ENCODE results near the gene OGFOD3.

The OGFOD3 gene

DNA sequence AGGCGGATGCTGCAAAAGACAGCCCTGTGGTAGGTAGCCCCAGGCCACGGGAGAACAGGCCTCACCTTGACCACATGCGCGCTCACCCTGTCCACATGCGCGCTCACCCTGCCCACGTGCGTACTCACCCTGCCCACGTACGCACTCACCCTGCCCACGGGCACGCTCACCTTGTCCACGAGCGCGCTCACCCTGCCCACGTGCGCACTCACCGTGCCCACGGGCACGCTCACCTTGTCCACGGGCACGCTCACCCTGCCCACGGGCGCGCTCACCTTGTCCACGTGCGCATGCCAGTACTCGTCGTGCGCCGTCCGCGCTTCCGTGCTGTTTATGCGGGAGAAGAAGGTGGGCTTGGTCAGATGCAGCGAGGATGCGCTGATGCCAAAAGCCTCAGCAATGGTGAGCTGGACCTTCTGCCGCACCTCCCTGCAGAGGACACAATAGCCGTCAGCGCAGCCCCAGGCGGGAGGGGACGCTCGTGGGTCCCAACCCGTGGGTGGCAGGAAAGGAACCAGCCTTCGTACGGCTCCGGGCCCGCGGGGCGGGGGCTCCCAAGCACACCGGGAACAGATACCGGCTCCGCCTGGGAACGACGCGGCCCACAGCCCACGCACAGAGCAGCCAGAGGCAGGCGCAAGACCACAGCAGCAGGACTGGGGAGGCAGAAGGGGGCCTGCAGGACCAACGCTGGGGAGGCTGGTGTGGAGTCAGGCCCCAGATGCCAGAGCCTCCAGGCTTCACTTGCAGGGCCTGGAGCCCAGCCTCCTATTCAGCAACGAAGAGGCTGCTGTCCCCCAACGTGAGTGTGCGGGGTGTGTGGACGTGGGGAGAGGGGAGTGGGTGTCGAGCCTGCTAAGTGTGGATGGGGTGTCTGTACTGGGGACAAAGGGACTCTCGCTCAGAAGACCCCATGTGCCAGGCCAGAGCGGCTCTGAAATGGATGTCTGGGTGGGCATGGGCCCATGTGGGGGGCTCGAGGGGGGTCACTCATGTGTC is 14.4 kb downstream of the OGFOD3 start:
- no peak for DNase-seq

DNA sequence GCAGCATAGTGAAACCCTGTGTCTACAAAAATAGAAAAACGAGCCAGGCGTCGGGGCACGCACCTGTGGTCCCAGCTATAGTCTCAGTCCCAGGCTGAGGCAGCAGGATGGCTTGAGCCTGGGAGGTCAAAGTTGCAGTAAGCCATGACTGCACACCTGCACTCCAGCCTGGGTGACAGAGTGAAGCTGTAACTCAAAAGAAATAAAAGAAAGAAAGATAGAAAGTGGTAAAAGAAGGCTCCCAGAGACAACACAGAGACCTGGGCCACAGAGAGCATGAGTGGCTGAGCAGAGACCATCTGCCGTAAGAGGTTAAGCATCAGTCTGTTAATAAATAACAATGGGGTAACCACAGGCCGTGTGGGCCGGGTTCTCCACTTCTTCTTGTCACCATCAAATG is 15.5 kb downstream of the OGFOD3 start:
- no peak for DNase-seq

DNA sequence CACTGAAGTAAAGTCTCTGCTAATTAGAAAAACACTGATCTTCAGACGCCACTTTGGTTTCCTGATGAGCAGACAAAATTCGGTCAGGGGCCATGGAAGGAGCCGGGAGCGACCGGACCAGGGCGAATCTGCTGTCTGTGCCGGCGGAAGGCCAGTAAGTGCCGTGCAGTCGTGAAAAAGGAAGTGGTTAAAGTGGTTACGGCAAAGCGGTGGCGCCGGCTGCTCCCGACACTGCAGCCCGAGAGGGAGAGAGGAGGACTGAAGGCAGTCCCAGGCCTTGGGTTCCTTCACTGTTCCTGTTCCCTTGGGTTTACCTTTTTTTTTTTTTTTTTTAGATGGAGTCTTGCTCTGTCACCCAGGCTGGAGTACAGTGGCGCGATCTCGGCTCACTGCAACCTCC is 17.6 kb downstream of the OGFOD3 start:
- DNase-seq = peak; percentile 26

DNA sequence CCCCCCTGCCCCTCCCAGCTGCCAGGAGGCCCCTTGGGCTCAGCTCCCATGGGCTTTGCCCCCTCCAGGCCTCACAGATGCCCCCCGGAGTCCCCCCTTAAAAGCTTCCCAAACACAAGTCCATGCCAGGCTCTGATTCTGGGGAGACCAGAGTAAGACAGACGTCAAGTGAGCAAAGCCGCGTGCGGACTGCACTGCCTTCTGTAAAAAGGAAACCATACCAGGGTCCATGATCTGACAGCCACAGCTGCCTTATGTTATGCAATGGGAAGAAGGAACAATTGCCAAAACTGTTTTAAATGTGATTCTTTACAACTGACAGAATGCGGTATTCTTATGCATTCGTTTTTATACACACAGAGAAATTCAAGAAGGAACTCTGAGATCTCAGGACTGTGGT is 18.2 kb downstream of the OGFOD3 start:
- DNase-seq = peak; percentile 52

DNA sequence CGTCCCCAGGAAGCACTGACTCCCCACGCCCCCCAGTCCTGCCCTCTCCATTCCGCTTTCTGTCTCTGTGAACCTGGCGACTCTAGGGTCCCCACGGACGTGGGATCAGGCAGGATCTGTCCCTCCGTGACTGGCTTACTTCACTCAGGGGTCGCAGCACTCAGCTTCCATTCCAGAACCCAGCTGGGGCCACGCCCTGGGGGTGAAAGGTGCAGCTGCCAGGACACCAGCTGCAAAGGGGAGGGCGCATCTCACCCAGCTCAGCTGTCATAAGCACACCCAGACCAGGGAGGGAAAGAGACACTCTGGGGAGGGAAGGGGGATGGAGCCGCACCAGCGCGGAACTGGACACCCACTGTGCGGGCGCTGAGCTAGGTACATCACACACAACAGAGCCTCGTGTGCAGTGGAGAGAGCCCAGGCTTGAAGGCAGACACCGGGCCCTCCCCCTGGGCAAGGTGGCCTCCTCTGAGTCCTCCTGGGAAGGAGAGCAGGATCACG is 18.7 kb downstream of the OGFOD3 start:
- DNase-seq = no peak

DNA sequence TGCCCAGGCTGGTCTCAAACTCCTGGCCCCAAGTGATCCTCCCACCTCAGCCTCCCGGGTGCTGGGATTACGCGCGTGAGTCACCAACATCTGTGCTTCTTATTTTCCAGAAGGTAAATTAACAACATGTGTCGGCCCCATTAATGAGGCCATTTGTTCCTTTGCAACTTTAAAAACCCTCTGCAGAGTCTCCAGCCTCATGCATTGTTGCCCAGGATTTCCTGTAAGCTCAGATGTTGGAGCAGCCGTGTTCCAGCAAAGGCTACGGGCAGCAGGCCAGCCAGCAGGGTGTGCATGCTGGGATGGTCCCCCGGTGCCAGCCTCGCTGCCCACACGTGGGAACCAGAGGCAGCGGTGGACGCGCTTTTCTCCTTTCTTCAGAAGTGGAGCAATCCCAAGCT is 19.3 kb downstream of the OGFOD3 start:
- DNase-seq = peak; percentile 95

DNA sequence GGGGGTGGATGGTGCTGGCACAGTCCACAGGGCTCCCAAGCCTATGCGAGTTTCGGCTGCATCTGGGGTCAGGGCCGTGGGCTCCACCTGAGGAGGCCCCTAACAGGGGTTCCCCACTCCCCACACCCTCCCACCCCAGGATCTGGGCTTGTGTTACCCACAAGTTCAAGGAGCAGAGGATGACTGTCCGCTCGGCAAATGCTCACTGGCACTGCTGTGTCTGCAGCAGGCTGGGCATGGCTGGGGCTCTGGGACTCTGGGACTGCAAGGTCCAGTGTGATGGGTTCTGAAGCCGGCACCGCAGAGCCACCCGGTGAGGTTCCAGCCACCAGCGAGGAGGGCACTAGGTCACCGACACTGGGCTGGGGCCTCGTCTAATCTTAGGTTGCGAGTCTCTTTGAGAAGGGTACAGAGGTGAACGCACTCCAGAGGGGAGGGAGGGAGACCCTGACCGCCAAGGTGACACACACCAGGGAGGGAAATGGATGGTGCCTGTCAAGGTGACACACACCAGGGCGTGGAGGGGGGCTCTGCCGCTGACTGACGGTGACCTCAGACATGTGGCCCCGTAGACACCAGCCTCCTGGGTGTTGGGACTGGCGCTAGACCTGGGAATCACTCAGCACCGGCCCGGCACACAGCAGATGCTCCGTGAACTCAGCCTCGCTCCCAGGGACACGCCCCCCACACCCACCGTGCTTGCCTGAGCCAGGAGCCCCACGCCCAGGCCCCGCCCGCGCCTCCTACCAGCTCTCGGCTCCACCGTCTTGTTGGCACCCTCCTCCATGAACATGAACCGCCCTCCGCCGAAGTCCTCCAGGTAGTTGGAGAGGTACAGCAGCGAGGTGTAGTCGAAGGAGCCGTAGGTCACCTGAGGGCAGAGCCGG is 20.7 kb downstream of the OGFOD3 start:
- DNase-seq = no peak

DNA sequence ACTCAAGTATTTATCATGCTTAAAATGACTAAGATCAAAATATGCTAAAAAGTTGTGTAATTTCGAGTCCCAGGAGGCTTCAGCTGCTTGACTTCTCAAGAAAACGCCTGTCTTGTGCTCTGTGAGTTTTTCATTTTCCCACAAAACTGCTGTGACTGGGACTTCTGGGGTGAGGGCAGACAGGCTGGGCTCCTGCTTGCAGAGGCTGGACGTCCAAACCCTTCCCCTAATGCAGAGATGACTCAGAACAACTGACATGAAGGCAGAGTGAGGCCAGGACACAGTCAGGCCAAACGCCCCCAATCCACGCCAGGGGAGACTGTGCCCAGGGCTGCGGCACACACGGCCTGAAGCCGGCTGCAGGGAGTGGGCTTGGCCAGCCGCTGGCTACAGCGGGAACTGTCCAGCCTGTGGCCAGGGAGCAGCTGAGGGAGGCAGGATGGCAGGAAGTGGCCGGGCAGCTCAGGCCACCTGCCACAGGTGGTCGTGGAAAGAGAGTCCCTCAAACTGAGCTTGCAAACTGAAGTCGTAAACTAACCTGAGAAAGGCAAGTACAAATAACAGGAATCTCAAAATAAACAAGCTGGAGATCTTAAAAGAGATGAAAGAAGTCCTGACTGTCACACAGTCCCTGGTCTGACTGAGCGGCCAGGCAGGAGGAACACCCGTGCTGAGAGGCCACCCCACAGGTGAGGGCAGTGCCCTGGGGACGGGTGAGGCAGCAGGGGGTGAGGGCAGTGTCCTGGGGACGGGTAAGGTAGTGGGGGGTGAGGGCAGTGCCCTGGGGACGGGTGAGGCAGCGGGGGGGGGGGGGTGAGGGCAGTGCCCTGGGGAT is 21.6 kb downstream of the OGFOD3 start:
- peak; percentile 97 for DNase-seq

DNA sequence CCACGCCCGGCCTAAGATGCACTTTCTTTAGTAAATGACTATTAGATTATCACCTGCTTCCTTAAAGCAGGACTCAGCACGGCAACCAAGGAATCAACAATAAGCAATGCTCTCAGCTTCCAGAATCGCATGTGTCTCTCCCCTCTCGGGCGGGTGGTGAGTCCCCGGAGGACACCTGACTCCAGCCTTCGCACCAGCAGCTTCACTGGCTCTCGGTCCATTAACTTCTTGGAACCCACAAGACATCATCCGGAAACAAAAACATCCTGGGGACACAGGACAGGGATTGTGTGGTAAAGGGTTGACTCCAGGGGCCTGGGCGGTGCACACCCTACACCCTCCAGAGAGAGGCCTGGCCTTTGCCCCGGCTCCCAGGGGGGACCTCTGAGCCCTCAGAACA is 24.1 kb downstream of the OGFOD3 start:
- DNase-seq = no peak

DNA sequence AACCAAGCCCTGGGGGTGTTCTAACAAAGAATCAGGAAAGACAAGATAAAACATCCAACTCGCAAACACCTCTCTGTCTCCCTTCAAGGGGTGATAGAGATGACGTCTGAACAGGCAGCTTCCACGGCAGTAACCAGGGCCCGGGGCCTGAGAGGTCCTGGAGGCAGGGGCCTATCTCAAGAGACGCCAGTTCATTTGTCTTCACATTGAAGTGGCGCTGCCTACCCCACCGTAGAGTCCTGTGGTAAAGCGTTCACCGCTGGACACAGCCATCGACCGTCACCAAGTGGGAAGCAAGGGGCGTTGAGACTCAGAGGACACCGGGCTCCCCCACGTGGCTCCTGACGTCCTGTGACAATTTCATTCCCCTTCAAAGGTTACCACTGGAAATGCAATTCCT is 25.4 kb downstream of the OGFOD3 start:
- no peak for DNase-seq

DNA sequence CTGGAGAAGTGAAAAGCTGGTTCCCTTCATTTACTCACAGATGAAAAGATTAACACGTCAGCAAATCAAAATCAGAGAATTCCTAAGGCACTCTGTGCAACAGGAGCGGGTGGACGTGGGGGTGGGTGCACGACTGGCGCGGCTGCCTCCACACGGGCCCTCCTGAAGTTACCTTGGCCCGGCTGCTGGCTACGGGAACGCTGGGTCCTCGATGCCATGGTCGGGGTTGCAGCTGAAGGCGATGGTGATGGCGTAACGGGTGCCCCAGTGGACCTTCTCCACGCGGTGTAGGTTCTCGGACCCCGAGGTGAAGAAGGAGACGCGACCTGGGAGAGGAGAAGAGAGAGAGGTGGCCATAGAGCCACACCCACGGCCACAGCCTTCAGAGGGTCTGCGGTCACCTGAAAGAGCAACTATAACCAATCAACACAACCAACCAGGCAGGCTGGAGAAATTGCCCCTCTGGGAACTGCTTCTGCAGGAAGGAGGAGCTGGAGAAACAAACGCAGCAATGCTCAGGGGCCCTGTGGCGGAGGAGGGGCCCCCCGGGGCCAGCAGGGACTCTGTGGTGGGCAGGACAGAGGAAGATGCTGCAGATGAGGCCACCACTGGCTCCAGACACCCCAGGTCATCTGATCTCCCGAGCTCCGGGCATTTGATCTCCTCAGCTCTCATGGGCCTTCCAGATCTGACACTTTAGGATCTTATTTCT is 26.0 kb downstream of the OGFOD3 start:
- no peak for DNase-seq

DNA sequence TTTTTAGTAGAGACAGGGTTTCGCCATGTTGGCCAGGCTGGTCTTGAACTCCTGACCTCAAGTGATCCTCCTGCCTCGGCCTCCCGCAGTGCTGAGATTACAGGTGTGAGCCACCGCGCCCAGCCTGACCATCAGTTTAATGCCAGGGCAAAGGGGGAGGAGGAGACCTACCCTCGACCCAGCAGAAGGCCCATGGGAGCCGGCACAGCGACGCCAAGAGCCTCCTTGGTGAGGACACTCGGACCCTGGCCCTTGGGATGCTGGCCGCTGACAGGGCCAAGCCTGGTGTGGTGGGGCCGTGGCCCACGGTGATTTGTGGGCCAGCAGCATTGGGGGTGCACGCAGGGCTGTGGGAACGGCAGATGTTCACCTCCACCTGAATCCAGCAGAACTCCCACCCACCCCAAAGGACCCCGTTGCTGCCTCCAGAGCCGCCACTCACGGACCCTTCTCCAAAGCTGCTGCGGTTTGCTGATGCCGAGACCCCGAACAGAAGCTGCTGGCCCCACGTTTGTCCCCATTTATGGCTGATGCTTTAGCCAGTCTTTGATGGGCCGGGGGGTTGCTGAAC is 26.8 kb downstream of the OGFOD3 start:
- no peak for DNase-seq

DNA sequence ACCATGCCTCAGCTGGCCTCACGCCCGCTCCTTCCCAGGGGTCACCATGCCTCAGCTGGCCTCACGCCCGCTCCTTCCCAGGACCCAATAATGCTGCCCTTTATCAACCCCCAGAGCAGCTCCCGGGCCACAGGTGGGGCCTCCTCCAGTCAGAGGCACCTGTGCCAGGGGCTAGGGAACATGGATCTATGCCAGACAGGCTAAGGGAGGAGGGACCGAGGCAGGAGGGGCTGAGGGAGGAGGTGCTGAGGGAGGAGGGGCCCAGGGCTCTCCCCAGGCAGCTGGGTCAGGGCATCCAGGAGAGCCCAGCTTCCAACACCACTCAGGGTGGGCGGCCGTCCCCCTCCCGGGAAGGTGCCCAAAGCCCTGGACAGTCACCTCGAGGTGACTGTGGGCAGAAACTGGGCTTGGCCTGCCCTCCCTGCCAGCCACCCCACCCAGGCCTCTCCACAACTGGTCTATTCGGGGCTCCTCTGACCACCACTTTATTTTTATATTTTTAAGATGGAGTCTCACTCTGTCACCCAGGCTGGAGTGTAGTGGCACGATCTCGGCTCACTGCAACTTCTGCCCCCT is 27.4 kb downstream of the OGFOD3 start:
- DNase-seq = no peak

DNA sequence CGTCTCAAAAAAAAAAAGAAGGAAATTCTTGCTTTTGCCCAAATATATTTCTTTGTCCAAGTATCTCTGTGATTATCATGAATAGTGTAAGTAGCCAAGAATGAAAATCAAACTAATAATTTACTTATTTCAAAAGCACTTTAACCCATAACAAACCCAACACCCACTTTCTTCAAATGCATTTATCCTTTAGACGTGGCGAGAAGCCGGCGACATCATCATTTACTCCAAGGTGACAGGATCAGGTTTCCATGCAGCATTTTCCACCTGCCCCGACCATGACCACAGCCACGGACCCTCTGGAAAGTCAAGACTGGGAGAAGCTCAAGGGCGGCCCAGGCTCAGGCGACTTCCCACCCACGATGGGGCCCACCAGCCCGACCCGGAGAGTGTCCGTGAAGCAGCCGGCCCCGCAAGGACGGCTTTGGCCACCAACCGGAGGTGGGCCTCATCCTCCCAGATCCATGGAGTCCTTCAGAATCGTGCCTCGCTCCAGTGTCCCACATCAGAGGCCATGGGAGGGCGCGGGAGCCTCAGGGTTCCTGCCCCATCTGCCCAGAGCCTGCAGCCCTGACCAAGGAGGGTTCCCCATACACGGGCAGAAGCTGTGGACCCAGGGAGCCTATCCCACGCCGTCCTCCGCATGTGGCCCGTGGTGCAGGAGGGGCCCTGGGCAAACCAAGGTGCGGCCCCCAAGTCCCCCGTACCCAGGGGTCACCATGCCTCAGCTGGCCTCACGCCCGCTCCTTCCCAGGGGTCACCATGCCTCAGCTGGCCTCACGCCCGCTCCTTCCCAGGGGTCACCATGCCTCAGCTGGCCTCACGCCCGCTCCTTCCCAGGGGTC is 28.1 kb downstream of the OGFOD3 start:
- DNase-seq = no peak

DNA sequence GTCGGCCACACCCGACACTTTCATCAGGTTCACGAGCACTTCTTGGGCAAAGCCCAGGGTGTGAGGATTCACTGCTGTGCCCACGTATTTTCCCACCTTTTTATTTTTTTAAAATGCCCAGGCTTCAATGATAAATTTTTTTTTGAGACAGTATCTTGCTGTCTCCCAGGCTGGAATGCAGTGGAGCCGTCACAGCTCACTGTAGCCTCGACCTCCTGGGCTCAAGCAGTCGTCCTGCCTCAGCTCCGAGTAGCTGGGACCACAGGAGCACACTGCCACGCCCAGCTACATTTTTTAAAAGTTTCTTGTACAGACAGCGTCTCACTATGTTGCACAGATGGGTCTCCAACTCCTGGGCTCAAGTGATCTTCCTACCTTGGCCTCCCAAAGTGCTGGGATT is 29.0 kb downstream of the OGFOD3 start:
- no peak for DNase-seq

DNA sequence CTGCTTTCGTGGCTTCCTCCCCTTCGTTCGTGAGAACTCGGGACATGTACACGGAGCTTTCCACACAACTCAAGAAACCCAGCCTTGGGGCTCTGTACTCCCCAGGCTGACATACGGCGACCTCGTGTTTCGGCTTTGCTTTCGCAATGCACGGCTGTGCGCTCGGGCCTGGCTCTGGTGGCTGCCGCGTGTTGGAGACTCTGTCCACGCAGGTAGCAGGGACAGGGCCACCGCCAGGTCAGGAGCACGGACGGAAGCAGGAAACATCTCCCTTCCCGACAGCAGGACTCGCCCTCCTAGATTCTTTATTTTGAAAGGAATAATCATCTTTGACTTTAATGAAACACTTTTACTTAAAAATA is 29.5 kb downstream of the OGFOD3 start:
- no peak for DNase-seq

DNA sequence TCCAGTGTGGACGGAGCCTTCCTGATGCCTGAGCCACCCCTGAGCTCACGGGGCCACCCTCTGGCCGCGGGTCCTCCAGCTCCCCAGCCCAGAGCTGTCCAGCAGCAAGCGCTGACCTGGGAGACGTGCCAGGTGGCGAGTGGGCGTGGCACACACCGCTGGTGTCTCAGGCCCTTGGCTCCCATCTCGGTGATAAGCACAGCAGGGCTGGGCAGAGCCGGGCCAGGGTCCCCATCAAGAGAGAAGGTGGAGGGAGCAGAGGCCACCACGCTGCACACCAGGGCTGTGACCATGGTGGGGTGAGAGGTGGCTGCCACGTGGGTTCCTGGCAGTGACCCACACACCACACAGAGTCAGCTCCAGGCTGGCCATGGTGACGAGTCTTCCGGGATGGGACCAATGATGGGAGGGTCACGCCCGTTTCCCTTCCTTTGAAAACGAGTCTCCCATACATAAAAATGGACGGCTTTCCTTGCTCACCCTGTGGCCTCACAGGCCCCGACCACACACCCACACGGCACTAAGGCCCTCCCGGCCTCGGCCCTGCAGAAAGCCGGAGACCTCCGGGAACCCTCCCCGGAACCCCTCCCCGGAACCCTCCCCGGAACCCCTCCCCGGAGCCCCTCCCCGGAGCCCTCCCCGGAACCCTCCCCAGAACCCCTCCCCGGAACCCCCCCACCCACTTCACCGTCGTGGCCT is 30.0 kb downstream of the OGFOD3 start:
- no peak for DNase-seq

DNA sequence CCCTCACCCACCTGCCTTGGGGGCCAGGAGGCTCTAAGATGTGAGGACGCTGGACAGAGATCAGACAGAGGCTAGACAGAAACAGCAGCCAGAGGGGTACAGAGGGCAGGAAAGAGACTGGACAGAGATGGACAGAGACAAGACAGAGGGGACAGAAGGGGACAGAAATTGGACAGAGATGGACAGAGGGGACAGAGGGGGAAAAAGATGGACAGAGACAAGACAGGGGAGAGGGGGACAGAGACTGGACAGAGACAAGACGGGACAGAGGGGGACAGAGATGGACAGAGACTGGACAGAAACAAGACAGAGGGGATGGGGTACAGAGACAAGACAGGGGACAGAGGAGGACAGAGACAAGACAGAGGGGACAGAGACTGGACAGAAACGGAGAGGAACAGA is 30.7 kb downstream of the OGFOD3 start:
- DNase-seq = no peak

DNA sequence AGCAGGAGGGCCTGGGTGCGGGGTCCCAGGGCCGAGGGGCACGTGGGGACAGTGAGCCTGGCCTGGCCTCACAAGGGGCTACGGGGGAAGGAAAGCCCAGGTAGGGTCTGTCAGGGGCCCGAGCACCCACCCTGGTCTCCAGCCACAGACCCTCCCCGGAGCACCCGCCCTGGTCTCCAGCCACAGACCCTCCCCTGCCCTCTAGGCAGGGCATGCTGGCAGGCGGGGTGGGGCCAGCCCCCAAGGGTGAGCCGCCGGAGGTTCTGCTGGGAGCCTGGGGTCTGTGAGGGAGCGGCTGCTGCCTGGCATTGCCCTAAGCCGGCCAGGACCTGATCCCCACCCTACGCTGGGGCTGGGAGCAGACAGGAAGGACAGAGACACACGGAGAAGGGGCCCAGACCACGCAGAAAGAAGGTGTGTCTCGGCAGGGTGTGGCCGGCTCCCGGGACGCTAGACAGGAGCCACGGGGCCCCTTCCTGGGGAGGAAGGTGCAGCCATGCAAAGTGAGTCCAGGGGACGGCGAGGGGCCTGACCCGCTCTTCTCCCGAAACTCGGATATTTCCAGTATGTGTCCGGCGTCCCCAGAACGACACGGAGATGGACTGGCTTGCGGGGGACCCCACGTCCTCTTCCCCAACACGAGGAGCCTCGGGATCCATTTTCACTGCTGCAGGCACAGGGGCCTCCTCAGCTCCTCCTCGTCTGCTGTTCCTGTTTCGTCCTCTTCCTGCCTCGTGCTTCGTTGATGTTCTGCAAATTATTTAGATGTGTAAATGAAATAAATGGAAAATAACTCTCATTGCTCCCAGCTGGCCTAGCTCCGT is 31.3 kb downstream of the OGFOD3 start:
- DNase-seq = no peak

All from fibroblast of upper back skin (primary cell).